WERI-Rb-1 (cell line): ENCODE data around the gene GRAMD4.
A peak's percentile ranks its signal among the peaks of the same experiment; 100 is the strongest.
"Not testable (repeated sequence)": the region's sequence is repeated elsewhere in the genome, so short reads cannot be mapped to it uniquely, and the experiment has no call there.

Experiments
- DNase-seq: peaks from one replicate; pipeline ENCODE4 v3.0.0-alpha.2; 2020
- H3K27ac ChIP-seq: fragments of 250-450 bp; sonication (Bioruptor Pico); 2 replicates; pipeline ENCODE4 v1.5.1; 2020; ENCODE audit warnings: mild to moderate bottlenecking, moderate library complexity
- H3K27me3 ChIP-seq: fragments of 250-450 bp; sonication (Bioruptor Pico); 2 replicates; pipeline ENCODE4 v1.5.1; 2021; ENCODE audit warnings: mild to moderate bottlenecking, low read depth, moderate library complexity; ENCODE audit not compliant: insufficient read depth, severe bottlenecking
- H3K36me3 ChIP-seq: fragments of 250-450 bp; sonication (Bioruptor Pico); 2 replicates; pipeline ENCODE4 v1.5.1; 2020; ENCODE audit warnings: mild to moderate bottlenecking, moderate library complexity
- H3K4me3 ChIP-seq: 2 replicates; pipeline ENCODE4 v1.5.1; 2011; ENCODE audit warnings: low read depth, mild to moderate bottlenecking, control low read depth, low read length
- H3K9me3 ChIP-seq: fragments of 250-450 bp; sonication (Bioruptor Pico); 2 replicates; pipeline ENCODE4 v1.5.1; 2021; ENCODE audit warnings: mild to moderate bottlenecking, moderate library complexity; ENCODE audit not compliant: severe bottlenecking
- TF ChIP-seq, protein P1 (sequence below): IDR thresholded peaks from 2 replicates; pipeline ENCODE4 v1.5.1; 2011; ENCODE audit warnings: low read depth, mild to moderate bottlenecking, control low read depth, inconsistent platforms, low read length

The GRAMD4 gene

DNA sequence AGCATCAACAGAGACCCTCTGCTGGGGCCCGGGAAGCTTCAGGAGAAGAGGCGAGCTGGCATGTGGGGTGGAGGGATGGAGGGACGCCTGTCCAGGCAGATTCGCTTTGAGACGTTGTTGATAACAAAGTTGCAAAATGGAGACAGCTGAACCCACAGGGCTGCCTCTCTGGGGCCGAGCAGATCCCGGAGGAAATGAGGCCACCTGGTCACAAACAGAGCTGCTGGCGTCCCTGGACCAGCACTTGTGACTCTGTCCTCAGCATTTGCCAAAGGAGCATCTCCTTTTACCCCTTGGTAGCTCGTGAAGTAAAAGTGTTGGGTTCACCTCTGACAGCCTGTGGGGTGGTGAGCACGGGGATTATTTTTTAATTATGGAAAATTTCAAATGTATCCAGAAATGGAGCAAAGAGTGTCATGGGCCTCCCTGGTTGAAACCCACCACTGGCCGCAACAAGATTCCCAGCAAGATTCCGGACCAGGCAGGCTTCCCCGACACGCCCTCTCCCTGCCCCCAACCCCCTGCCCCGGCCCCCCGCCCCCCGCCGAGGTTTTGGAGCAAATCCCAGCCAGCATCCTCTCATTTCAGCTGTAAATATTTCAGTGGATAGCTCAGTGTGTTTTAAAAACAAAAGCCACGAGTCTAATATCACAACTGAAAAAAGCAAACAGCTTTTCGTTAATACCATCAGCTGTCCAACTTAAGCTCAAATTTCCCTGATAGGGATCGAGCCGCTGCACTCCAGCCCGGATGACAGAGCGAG is 20.3 kb downstream of the GRAMD4 start:
- H3K4me3 ChIP-seq = no peak overlapping the region
- H3K27ac ChIP-seq = no peak overlapping the region

DNA sequence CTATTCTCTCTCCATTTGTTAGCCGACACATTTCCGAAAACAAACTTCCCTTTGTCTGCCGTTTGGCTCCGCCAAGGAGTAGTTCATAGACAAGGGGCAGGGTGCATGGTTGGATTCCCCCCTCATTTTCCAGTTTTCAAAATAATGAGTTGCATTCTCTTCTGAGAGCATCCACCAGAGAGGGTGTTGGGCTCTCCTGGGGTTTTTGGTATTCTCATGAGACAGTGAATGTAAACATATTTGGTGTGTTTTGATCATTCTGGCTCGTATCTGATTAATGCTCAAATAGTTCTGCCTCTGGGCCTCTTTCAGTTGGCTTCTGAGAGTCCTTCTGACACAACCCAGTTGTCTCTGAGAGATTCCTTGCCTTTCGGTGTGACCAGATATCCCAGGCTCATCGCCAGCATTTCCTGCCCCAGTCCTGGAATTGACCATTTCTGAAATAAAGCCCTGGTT is 21.7 kb downstream of the GRAMD4 start:
- H3K9me3 ChIP-seq = no peaks in the 10 kb centered on the region

More for the DNA sequence above, 20.3 kb downstream of the GRAMD4 start:
- Histone ChIP-seq H3K36me3 (no peaks in the 10 kb centered on the region), H3K27me3 (no peaks in the 10 kb centered on the region), H3K9me3 (no peaks in the 10 kb centered on the region)
- TF ChIP-seq, protein P1, sequence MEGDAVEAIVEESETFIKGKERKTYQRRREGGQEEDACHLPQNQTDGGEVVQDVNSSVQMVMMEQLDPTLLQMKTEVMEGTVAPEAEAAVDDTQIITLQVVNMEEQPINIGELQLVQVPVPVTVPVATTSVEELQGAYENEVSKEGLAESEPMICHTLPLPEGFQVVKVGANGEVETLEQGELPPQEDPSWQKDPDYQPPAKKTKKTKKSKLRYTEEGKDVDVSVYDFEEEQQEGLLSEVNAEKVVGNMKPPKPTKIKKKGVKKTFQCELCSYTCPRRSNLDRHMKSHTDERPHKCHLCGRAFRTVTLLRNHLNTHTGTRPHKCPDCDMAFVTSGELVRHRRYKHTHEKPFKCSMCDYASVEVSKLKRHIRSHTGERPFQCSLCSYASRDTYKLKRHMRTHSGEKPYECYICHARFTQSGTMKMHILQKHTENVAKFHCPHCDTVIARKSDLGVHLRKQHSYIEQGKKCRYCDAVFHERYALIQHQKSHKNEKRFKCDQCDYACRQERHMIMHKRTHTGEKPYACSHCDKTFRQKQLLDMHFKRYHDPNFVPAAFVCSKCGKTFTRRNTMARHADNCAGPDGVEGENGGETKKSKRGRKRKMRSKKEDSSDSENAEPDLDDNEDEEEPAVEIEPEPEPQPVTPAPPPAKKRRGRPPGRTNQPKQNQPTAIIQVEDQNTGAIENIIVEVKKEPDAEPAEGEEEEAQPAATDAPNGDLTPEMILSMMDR = no peak
- DNase-seq = no peak

DNA sequence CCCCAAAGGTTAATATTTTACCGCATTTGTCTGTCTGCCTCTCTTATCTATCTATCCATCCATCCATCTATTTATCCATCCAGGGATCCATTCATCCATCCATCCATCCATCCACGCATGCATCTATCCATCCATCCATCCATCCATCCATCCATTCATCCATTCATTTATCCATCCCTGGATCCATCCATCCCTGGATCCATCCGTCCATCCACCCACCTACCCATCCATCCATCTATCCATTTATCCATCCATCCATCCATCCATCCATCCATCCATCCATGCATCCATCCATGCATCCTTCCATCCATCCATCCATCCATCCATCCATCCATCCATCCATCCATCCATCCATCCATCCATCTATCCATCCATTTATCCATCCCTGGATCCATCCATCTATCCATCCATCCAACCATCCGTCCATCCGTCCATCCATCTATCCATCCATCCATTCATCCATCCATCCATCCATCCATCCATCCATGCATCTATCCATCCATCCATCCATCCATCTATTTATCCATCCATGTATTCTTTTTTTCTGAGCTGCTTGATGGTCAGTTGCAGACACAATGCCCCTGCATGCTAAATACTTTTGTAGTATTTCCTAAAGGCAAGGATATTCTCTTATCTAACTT is 22.8 kb downstream of the GRAMD4 start:
- H3K36me3 ChIP-seq, H3K4me3 ChIP-seq, H3K9me3 ChIP-seq, DNase-seq, H3K27ac ChIP-seq, H3K27me3 ChIP-seq: not testable (repeated sequence)

More for the DNA sequence above, 21.7 kb downstream of the GRAMD4 start:
- no peaks in the 10 kb centered on the region for H3K36me3 ChIP-seq
- no peak overlapping the region for H3K27ac ChIP-seq
- TF ChIP-seq, protein P1 = no peak
- H3K27me3 ChIP-seq = no peaks in the 10 kb centered on the region
- H3K4me3 ChIP-seq = no peak overlapping the region
- DNase-seq = no peak

DNA sequence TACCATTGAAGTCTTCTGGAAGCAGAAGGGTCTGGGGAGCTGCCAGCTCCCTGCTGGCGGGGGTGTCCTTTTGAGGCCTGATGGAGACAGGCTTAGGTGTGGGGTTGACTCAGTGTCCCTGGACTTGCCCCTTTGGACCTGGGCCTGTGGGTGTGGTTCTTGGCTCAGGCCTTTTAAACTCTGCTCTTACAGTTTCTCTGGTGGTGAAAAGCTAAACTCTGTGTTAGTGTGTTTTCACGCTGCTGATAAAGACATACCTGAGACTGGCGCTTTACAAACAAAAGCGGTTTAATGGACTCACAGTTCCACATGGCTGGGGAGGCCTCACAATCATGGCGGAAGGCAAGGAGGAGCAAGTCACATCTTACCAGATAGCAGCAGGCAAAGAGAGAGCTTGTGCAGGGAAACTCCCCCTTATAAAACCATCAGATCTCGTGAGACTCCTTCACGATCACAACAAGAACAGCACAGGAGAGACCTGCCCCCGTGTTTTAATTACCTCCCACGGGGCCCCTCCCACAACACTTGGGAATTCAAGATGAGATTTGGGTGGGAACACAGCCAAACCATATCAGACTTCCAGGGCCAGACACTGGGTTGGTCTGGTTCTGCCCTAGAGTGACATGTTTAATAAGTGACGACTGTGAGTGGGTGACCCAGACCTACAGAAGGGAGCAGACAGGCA is 26.5 kb downstream of the GRAMD4 start:
- H3K27me3 ChIP-seq = no peaks in the 10 kb centered on the region
- H3K9me3 ChIP-seq = no peaks in the 10 kb centered on the region
- H3K4me3 ChIP-seq = no peak overlapping the region
- peak overlapping the region; percentile 71 for H3K27ac ChIP-seq
- H3K36me3 ChIP-seq = no peaks in the 10 kb centered on the region
- TF ChIP-seq, protein P1 = no peak
- no peak for DNase-seq

DNA sequence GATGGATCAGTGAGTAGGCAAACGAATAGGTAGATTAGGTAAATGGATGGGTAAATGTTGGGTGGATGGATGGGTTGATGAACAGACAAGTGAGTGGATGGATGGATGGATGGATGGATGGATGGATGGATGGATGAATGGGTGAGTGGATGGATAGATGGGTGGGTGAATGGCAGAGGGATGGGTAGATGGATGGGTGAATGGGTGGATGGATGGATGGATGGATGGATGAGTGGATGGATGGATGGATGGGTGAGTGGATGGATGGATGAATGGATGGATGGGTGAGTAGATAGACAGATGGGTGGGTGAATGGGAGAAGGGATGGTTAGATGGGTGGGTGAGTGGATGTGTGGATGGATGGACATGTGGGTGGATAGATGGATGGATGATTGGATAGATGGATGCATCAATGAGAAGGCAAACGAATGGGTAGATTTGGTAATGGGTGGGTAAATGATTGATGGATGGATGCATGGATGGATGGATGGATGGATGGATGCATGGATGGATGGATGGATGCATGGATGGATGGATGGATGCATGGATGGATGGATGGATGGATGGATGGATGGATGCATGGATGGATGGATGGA is 28.1 kb downstream of the GRAMD4 start:
- H3K27me3 ChIP-seq, H3K4me3 ChIP-seq, H3K9me3 ChIP-seq, H3K36me3 ChIP-seq, DNase-seq, H3K27ac ChIP-seq: not testable (repeated sequence)

DNA sequence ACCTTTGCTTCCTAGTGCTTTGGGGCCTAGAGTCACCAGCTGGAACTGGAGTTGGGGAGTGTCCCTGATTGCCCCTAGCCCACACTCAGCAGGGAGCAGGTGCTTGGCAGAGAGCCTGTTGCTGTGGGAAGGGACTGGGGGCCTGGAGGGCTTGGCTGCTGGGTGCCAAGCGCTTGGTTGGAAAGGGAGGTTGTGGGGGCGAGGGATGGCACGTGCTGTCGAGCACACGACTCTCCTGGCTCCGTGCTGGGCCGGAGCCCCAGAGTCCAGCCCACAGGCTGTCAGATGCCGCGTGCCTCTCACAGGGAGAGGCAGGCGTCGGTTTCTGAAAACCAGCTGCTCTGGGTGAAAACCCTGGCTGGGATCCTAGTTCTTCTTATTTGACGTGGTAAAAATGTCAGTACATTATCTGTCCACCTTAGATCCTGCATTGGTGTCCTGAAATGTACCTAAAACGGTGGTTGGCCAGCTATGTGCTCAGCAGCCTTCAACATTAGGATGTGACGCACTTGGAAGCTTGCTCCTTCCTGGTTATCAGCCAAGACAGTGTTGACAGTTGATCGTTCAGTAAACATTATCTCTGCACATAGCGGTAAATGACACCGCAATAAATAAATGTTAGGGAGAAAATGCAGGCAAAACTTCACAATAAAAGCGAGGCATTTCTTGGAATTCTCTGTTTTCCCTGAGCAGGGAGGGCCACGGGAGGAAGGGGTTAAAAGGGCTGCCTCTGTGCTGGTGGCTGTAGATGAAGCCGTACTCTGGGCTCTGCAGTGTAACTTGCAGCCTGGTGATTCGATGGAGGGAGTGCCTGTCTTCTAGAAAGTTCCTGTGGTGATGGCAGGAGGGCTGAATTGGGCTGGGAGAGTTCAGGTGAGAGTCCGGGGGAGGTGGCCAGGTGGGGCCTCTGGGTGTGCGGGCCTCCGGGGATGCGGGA is 29.2 kb downstream of the GRAMD4 start:
- Histone ChIP-seq H3K4me3 (no peak overlapping the region), H3K36me3 (no peaks in the 10 kb centered on the region), H3K9me3 (no peaks in the 10 kb centered on the region), H3K27ac (no peak overlapping the region), H3K27me3 (no peaks in the 10 kb centered on the region)
- no peak for DNase-seq
- TF ChIP-seq, protein P1 = no peak
